Calu3 (cell line): ENCODE measurements around the gene TSLP. TPM values are rescaled to one million over a fixed set of nuclear protein-coding genes. Genes with fewer than 3 reads are reported as not detected.

Experiments
- Bru-seq: library from RNA; stranded (reverse); fragments of 400-500 nt; gene quantifications from one replicate; lab custom pipeline; 2021; lab: Mats Ljungman, UMichigan
- BruChase-seq, 2 experiments: library from RNA; stranded (reverse); fragments of 400-500 nt; gene quantifications; one replicate each; lab custom pipeline; 2021; lab: Mats Ljungman, UMichigan
- BruUV-seq: library from RNA; stranded (reverse); fragments of 400-500 nt; replicated peaks from 2 replicates; lab custom pipeline; 2021; lab: Mats Ljungman, UMichigan
- CTCF ChIA-PET: fragments of 300-600 bp; sonication (Branson Sonifier 250); formaldehyde crosslinking; loops from one replicate; lab custom pipeline; 2022; ENCODE audit warnings: antibody characterized with exemption; lab: Charles Lee
- DNase-seq: peaks from one replicate; pipeline ENCODE4 v3.0.0; 2022
- H3K27ac Mint-ChIP-seq: one replicate; pipeline ENCODE4 v1.8.0; 2022; ENCODE audit warnings: mixed read lengths; ENCODE audit not compliant: unreplicated experiment
- H3K27me3 Mint-ChIP-seq: one replicate; pipeline ENCODE4 v1.8.0; 2022; ENCODE audit warnings: mixed read lengths; ENCODE audit not compliant: unreplicated experiment
- H3K36me3 Mint-ChIP-seq: one replicate; pipeline ENCODE4 v1.8.0; 2022; ENCODE audit warnings: mild to moderate bottlenecking, moderate library complexity, mixed read lengths; ENCODE audit not compliant: insufficient read depth, unreplicated experiment
- H3K4me1 Mint-ChIP-seq: one replicate; pipeline ENCODE4 v1.8.0; 2022; ENCODE audit warnings: mild to moderate bottlenecking, low read depth, mixed read lengths; ENCODE audit not compliant: unreplicated experiment
- H3K4me3 Mint-ChIP-seq: one replicate; pipeline ENCODE4 v1.8.0; 2022; ENCODE audit warnings: mild to moderate bottlenecking, low read depth, moderate library complexity, mixed read lengths; ENCODE audit not compliant: unreplicated experiment
- H3K9me3 Mint-ChIP-seq: one replicate; pipeline ENCODE4 v1.8.0; 2022; ENCODE audit warnings: low read depth, mixed read lengths; ENCODE audit not compliant: unreplicated experiment
- intact Hi-C: fragments of 100-400 bp; cut with micrococcal nuclease; formaldehyde crosslinking; loops from one replicate; pipeline ENCODE4 v1.10.0; 2022; ENCODE audit not compliant: unreplicated experiment
- long read RNA-seq: library from polyadenylated mRNA; stranded (forward); transcript quantifications from one replicate; pipeline ENCODE4 v2.0.0, GENCODE V29; 2022
- total RNA-seq: library from RNA; stranded (reverse); gene quantifications from 2 replicates; pipeline ENCODE4 v1.2.3, GENCODE V29; 2022
- TF ChIP-seq, protein P1 (sequence below): fragments of 200-600 bp; IDR thresholded peaks from one replicate; pipeline ENCODE4 v1.8.0; 2022; ENCODE audit warnings: antibody characterized with exemption; ENCODE audit not compliant: unreplicated experiment

TSLP gene
- total RNA-seq (0.20 TPM in 1 of 2 replicates, not detected in the other), Bru-seq, nascent RNA (percentile 16 among the genes with signal in this experiment), BruChase-seq, experiment 1, labeled RNA remaining after a 6-hour chase (percentile 18 among the genes with signal in this experiment), BruChase-seq, experiment 2, labeled RNA remaining after a 2-hour chase (percentile 9 among the genes with signal in this experiment)
- long read RNA-seq, result 0 reads

- peaks cover 15% of the 10 kb centered on the region for H3K36me3 Mint-ChIP-seq
- no TSS peak for BruUV-seq
- peaks cover 76% of the 10 kb centered on the region for H3K27me3 Mint-ChIP-seq
- CTCF ChIA-PET, result no interaction called here
- H3K9me3 Mint-ChIP-seq, result no peaks in the 10 kb centered on the region
- no peak for DNase-seq
- TF ChIP-seq, protein P1, sequence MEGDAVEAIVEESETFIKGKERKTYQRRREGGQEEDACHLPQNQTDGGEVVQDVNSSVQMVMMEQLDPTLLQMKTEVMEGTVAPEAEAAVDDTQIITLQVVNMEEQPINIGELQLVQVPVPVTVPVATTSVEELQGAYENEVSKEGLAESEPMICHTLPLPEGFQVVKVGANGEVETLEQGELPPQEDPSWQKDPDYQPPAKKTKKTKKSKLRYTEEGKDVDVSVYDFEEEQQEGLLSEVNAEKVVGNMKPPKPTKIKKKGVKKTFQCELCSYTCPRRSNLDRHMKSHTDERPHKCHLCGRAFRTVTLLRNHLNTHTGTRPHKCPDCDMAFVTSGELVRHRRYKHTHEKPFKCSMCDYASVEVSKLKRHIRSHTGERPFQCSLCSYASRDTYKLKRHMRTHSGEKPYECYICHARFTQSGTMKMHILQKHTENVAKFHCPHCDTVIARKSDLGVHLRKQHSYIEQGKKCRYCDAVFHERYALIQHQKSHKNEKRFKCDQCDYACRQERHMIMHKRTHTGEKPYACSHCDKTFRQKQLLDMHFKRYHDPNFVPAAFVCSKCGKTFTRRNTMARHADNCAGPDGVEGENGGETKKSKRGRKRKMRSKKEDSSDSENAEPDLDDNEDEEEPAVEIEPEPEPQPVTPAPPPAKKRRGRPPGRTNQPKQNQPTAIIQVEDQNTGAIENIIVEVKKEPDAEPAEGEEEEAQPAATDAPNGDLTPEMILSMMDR, result no peak
- peak within 1 kb of the TSS; percentile 84 for H3K4me3 Mint-ChIP-seq
- intact Hi-C loops, result no loop called here
- no peak within 1 kb of the TSS for H3K27ac Mint-ChIP-seq
- peaks cover 32% of the 10 kb centered on the region for H3K4me1 Mint-ChIP-seq
These were observed at the start of gene TSLP for GRCh38 chr5:111071413-111071812. Gene TSLP (plus strand): TSS chr5:111071713. CDS start chr5:111071891, 178 bp downstream.

- CTCF ChIA-PET, result interaction anchor here (0.5 kb wide), 1 partner anchor 80 kb away, joined by 3 read pairs; no protein-coding TSS in a partner anchor
- Mint-ChIP-seq H3K9me3 (no peaks in the 10 kb centered on the region), H3K36me3 (no peaks in the 10 kb centered on the region), H3K4me1 (peaks cover 8% of the 10 kb centered on the region), H3K27me3 (no peaks in the 10 kb centered on the region), H3K27ac (no peak overlapping the region), H3K4me3 (no peak overlapping the region)
- no peak for DNase-seq
- no TSS peak for BruUV-seq
- TF ChIP-seq, protein P1, result no peak
- intact Hi-C loops, result no loop called here
These were observed 49.2 kb upstream of the TSLP start for GRCh38 chr5:111022301-111022700.

- TF ChIP-seq, protein P1, result no peak
- peaks cover 13% of the 10 kb centered on the region for H3K27me3 Mint-ChIP-seq
- H3K27ac Mint-ChIP-seq, result no peak overlapping the region
- H3K4me1 Mint-ChIP-seq, result no peaks in the 10 kb centered on the region
- no peaks in the 10 kb centered on the region for H3K36me3 Mint-ChIP-seq
- no TSS peak for BruUV-seq
- intact Hi-C loops, result no loop called here
- H3K9me3 Mint-ChIP-seq, result no peaks in the 10 kb centered on the region
- no peak overlapping the region for H3K4me3 Mint-ChIP-seq
- no peak for DNase-seq
- CTCF ChIA-PET, result no interaction called here
These were observed 42.6 kb upstream of the TSLP start for GRCh38 chr5:111028865-111029264.

DNA sequence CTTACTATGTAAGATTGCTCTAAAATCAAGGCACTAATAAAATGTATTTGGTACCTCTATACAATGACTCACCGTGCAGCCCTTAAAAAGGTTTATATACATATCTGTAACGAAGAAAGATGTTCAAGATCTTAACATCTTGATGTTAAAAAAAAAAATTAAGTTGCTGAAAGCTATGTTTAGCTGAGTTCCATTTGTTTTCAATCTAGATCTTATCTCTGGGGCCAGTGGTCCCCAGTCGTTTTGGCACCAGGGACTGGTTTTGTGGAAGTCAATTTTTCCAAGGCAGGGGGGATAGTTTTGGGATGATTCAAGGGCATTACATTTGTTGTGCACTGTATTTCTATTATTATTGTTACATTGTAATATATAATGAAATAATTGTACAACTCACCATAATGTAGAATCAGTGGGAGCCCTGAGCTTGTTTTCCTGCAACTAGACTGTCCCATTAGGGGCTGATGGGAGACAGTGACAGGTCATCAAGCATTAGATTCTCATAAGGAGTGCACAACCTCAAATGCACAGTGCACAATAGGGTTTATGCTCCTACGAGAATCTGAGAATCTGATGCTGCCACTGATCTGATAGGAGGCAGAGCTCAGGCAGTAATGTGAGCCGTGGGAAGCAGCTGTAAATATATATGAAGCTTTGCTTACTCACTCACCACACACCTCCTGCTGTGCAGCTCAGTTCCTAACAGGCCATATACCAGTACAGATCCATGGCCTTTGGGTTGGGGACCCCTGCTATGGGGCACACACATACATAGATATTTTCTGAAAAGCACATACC is 27.6 kb upstream of the TSLP start:
- Mint-ChIP-seq H3K27ac (no peak overlapping the region), H3K27me3 (no peaks in the 10 kb centered on the region), H3K36me3 (no peaks in the 10 kb centered on the region), H3K4me3 (no peak overlapping the region), H3K9me3 (no peaks in the 10 kb centered on the region), H3K4me1 (no peaks in the 10 kb centered on the region)
- DNase-seq, result no peak
- CTCF ChIA-PET, result no interaction called here
- TF ChIP-seq, protein P1, result no peak
- intact Hi-C loops, result no loop called here
- no TSS peak for BruUV-seq
